GM21526 (cell line): ENCODE results near the gene GRAMD4.

Experiments used
- ATAC-seq: cut with Tn5 transposase; IDR thresholded peaks from one replicate; pipeline ENCODE4 v1.9.1; 2021; ENCODE audit warnings: moderate library complexity; ENCODE audit not compliant: unreplicated experiment, low FRiP score

The GRAMD4 gene

GRCh38 chr22:46652847-46653331, 32.7 kb downstream of the GRAMD4 start:
- ATAC-seq, result no peak

GRCh38 chr22:46653596-46653995, 33.4 kb downstream of the GRAMD4 start:
- no peak for ATAC-seq

- no peak for ATAC-seq
Measured at GRCh38 chr22:46654426-46654825, 34.2 kb downstream of the GRAMD4 start.

GRCh38 chr22:46654927-46655595, 34.9 kb downstream of the GRAMD4 start:
- no peak for ATAC-seq

- ATAC-seq, result no peak
Measured at GRCh38 chr22:46655861-46656608, 35.8 kb downstream of the GRAMD4 start.

GRCh38 chr22:46656856-46657654, 36.9 kb downstream of the GRAMD4 start:
- no peak for ATAC-seq

- ATAC-seq, result no peak
Measured at GRCh38 chr22:46657655-46657953, 37.4 kb downstream of the GRAMD4 start.

GRCh38 chr22:46657996-46658947, 38.1 kb downstream of the GRAMD4 start:
- no peak for ATAC-seq

- no peak for ATAC-seq
Measured at GRCh38 chr22:46659059-46659790, 39.0 kb downstream of the GRAMD4 start.

GRCh38 chr22:46659791-46660186, 39.6 kb downstream of the GRAMD4 start:
- ATAC-seq, result no peak

GRCh38 chr22:46660604-46661201, 40.5 kb downstream of the GRAMD4 start:
- no peak for ATAC-seq

GRCh38 chr22:46661221-46661851, 41.1 kb downstream of the GRAMD4 start:
- no peak for ATAC-seq

GRCh38 chr22:46662226-46662625, 42.0 kb downstream of the GRAMD4 start:
- no peak for ATAC-seq

- ATAC-seq, result no peak
Measured at GRCh38 chr22:46663001-46663400, 42.8 kb downstream of the GRAMD4 start.

GRCh38 chr22:46663436-46664100, 43.4 kb downstream of the GRAMD4 start:
- ATAC-seq, result no peak

- no peak for ATAC-seq
Measured at GRCh38 chr22:46664301-46664855, 44.2 kb downstream of the GRAMD4 start.

GRCh38 chr22:46665151-46665695, 45.0 kb downstream of the GRAMD4 start:
- ATAC-seq, result no peak
